Thyroid gland (tissue), 4 donors: ENCODE data around the gene PIGZ.

Experiments used
- CTCF ChIP-seq, 6 experiments: fragments of 200-600 bp in 3 of 6; fragments of 450-650 bp in 3 of 6; sonication (generic) in 3 of 6; IDR thresholded peaks; one replicate each; pipeline ENCODE4 v1.5.1; 2016 to 2019; ENCODE audit warnings: antibody characterized with exemption in 6 of 6, mild to moderate bottlenecking in 2 of 6, inconsistent platforms in 1 of 6, moderate library complexity in 1 of 6
- POLR2A ChIP-seq, 2 donors: fragments of 450-650 bp; IDR thresholded peaks; one replicate each; pipeline ENCODE4 v1.6.1; 2017; ENCODE audit warnings: antibody characterized with exemption in 2 of 2, mild to moderate bottlenecking in 2 of 2, moderate library complexity in 1 of 2

DNA sequence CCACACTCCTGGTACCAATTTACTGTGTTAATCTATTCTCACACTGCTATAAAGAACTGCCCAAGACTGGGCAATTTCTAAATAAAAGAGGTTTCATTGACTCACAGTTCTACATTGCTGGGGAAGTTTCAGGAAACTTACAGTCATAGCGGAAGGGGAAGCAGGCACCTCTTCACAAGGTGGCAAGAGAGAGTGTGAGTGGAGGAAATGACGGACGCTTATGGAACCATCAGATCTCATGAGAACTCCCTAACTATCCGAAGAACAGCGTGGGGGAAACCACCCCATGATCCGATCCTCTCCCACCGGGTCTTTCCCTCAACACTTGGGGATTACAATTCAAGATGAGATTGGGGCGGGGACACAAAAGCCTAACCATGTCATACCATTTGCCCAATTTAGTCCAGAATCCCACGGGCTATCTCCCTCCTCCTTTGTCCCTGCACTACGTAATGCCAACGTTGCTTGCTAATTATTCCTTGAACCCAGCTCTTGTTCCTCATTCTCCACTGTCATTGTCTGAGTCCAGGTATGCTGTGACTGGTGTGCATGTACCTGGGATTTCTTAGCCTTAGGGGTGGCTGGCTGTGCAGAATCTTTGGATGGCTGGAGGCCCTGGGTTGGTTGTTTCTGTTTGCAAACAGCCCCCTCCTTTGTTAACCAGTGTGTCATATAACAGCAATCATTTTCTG, 3.4 kb downstream of the PIGZ start:
- TF ChIP-seq CTCF (IDR thresholded peaks at IDR 0.05) (no peak), POLR2A (IDR thresholded peaks at IDR 0.05) (no peak)
